Suppressor macrophage treated with lipopolysaccharide for 4 hours (primary cell): Measurements from ENCODE around the gene DAPK1.
"Not testable (repeated sequence)": the region's sequence is repeated elsewhere in the genome, so short reads cannot be mapped to it uniquely, and the experiment has no call there.

Experiments used
- DNase-seq: peaks from one replicate; pipeline ENCODE4 v3.0.0-alpha.2; 2020

DAPK1 gene

GRCh38 chr9:87718852-87719612, 221.4 kb downstream of the DAPK1 start:
- peak; percentile 66 for DNase-seq

GRCh38 chr9:87720173-87720572, 222.5 kb downstream of the DAPK1 start:
- DNase-seq = no peak

GRCh38 chr9:87722393-87723088, 224.9 kb downstream of the DAPK1 start:
- DNase-seq = peak; percentile 97

- no peak for DNase-seq
These were observed 227.8 kb downstream of the DAPK1 start for GRCh38 chr9:87725356-87725899.

- peak; percentile 93 for DNase-seq
These were observed 228.4 kb downstream of the DAPK1 start, which contains the start of gene CTSL for GRCh38 chr9:87725900-87726709. TSS of gene CTSL (plus strand) at chr9:87726119. CDS start at chr9:87727604, 1,485 bp downstream.

GRCh38 chr9:87729246-87729645, 231.6 kb downstream of the DAPK1 start:
- peak; percentile 82 for DNase-seq

GRCh38 chr9:87731321-87731720, 233.7 kb downstream of the DAPK1 start:
- DNase-seq = no peak

GRCh38 chr9:87732344-87732743, 234.7 kb downstream of the DAPK1 start:
- no peak for DNase-seq

GRCh38 chr9:87732756-87733155, 235.1 kb downstream of the DAPK1 start:
- no peak for DNase-seq

GRCh38 chr9:87733273-87734052, 235.8 kb downstream of the DAPK1 start:
- no peak for DNase-seq

- no peak for DNase-seq
These were observed 236.4 kb downstream of the DAPK1 start for GRCh38 chr9:87734106-87734505.

GRCh38 chr9:87739546-87739945, 241.9 kb downstream of the DAPK1 start:
- DNase-seq = no peak

GRCh38 chr9:87740209-87740608, 242.5 kb downstream of the DAPK1 start:
- DNase-seq = no peak

GRCh38 chr9:87741326-87741725, 243.7 kb downstream of the DAPK1 start:
- no peak for DNase-seq

GRCh38 chr9:87741891-87742290, 244.2 kb downstream of the DAPK1 start:
- no peak for DNase-seq

- DNase-seq = no peak
These were observed 245.3 kb downstream of the DAPK1 start for GRCh38 chr9:87742813-87743428.

GRCh38 chr9:87744247-87744646, 246.6 kb downstream of the DAPK1 start:
- not testable (repeated sequence) for DNase-seq

GRCh38 chr9:87746186-87746585, 248.5 kb downstream of the DAPK1 start:
- DNase-seq = no peak

GRCh38 chr9:87748881-87749280, 251.2 kb downstream of the DAPK1 start:
- DNase-seq = no peak

- no peak for DNase-seq
These were observed 251.8 kb downstream of the DAPK1 start for GRCh38 chr9:87749335-87750035.

- no peak for DNase-seq
These were observed 253.1 kb downstream of the DAPK1 start for GRCh38 chr9:87750726-87751125.
